ENCODE data around the gene C4orf46.
"Not testable (repeated sequence)": the region's sequence is repeated elsewhere in the genome, so short reads cannot be mapped to it uniquely, and the experiment has no call there.

The C4orf46 gene

DNA sequence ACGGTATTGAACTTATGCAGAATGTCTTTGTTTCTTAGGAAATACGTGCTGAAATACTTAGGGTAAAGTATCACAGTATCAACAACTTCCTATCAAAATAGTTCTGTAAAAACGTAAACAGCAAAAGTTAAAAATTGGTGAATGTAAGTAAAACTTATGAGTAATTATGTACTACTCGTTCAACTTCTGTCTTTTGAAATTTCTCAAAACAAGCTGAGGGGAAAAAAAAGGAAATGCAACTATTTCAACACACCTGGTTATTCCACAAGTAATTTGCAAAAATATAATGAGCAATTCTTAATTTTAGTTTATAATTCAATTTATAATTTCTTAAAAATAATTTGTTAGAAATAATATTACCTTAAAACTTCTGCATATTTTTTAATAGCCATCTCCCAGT, 43.2 kb upstream of the C4orf46 start (continued):
- TF ChIP-seq ZNF121 (tag by site-specific recombination; IDR thresholded peaks at IDR 0.05) = no peak
- no peak for TF ChIP-seq ZNF391 (tag by site-specific recombination; IDR thresholded peaks at IDR 0.05; ENCODE audit: borderline replicate concordance, low read depth)
- TF ChIP-seq, protein P1, sequence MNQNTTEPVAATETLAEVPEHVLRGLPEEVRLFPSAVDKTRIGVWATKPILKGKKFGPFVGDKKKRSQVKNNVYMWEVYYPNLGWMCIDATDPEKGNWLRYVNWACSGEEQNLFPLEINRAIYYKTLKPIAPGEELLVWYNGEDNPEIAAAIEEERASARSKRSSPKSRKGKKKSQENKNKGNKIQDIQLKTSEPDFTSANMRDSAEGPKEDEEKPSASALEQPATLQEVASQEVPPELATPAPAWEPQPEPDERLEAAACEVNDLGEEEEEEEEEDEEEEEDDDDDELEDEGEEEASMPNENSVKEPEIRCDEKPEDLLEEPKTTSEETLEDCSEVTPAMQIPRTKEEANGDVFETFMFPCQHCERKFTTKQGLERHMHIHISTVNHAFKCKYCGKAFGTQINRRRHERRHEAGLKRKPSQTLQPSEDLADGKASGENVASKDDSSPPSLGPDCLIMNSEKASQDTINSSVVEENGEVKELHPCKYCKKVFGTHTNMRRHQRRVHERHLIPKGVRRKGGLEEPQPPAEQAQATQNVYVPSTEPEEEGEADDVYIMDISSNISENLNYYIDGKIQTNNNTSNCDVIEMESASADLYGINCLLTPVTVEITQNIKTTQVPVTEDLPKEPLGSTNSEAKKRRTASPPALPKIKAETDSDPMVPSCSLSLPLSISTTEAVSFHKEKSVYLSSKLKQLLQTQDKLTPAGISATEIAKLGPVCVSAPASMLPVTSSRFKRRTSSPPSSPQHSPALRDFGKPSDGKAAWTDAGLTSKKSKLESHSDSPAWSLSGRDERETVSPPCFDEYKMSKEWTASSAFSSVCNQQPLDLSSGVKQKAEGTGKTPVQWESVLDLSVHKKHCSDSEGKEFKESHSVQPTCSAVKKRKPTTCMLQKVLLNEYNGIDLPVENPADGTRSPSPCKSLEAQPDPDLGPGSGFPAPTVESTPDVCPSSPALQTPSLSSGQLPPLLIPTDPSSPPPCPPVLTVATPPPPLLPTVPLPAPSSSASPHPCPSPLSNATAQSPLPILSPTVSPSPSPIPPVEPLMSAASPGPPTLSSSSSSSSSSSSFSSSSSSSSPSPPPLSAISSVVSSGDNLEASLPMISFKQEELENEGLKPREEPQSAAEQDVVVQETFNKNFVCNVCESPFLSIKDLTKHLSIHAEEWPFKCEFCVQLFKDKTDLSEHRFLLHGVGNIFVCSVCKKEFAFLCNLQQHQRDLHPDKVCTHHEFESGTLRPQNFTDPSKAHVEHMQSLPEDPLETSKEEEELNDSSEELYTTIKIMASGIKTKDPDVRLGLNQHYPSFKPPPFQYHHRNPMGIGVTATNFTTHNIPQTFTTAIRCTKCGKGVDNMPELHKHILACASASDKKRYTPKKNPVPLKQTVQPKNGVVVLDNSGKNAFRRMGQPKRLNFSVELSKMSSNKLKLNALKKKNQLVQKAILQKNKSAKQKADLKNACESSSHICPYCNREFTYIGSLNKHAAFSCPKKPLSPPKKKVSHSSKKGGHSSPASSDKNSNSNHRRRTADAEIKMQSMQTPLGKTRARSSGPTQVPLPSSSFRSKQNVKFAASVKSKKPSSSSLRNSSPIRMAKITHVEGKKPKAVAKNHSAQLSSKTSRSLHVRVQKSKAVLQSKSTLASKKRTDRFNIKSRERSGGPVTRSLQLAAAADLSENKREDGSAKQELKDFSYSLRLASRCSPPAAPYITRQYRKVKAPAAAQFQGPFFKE (tag by site-specific recombination; IDR thresholded peaks at IDR 0.05; ENCODE audit: borderline replicate concordance) = no peak
- no peak for TF ChIP-seq ZNF292 (tag by site-specific recombination; IDR thresholded peaks at IDR 0.05; ENCODE audit: borderline replicate concordance, low read depth)
- no peak for TF ChIP-seq ZNF202 (tag by site-specific recombination; IDR thresholded peaks at IDR 0.05; ENCODE audit: borderline replicate concordance)
- TF ChIP-seq, protein P2, sequence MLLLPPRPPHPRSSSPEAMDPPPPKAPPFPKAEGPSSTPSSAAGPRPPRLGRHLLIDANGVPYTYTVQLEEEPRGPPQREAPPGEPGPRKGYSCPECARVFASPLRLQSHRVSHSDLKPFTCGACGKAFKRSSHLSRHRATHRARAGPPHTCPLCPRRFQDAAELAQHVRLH (tag by site-specific recombination; IDR thresholded peaks at IDR 0.05) = no peak

DNA sequence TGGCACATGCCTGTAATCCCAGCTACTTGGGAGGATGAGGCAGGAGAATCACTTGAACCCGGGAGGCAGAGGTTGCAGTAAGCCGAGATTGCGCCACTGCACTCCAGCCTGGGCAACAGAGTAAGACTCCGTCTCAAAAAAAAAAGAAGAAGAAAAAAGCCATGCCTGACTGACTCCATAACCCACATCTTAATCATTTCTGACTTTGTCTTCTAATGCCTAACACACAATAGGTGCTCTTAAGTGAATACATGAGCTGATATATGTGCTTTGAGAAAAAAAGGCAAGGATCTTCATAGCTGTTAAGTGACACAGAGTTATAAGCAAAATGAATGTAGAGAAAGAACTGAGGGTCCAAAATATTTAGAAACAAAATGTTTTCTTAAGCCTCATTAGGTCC, 40.9 kb upstream of the C4orf46 start:
- H3K4me1 ChIP-seq (ENCODE audit: control insufficient read depth, insufficient read depth, low read length); H3K27ac ChIP-seq (ENCODE audit: extremely low read depth, low read depth, low read length); CTCF ChIA-PET; POLR2A ChIA-PET; H3K4me3 ChIP-seq (ENCODE audit: low read depth, low read length); H3K9me3 ChIP-seq (ENCODE audit: control insufficient read depth, insufficient read depth, low read depth, low read length): not testable (repeated sequence)
- peaks cover 37 to 91% of the 10 kb centered on the region in 2 experiments for H3K36me3 ChIP-seq (ENCODE audit: control insufficient read depth in 2 of 2, insufficient read depth in 1 of 2, low read length in 2 of 2)

DNA sequence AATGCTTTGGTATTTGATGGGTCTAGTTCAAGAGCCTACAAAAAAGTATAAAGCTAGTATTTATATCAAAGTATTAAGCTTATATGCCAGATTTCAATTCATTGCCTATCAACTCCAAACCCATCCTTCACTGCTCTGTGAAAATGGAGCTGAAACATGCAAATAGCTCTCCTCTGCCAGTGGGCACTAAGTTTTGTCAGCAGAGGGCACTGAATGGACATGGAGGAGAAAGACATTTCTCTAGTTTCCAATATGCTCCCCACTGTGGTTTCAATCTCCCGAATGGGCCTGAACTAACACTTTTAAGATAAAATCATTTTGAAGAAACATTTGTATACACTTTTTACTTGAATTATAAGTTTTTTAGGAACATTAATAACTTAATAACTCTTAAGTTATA, 39.1 kb upstream of the C4orf46 start:
- TF ChIP-seq ZNF341 (tag by site-specific recombination; IDR thresholded peaks at IDR 0.05; ENCODE audit: low read depth) (no peak), ZXDB (tag by site-specific recombination; IDR thresholded peaks at IDR 0.05) (no peak), ZNF654 (tag by site-specific recombination; IDR thresholded peaks at IDR 0.05; ENCODE audit: low read depth) (peak; percentile 31), ZNF560 (tag by site-specific recombination; IDR thresholded peaks at IDR 0.05; ENCODE audit: borderline replicate concordance) (no peak)
- POLR2A ChIA-PET = interaction anchor here (0.5 kb wide), 1 partner anchor 13 kb away, joined by 4 read pairs; no protein-coding TSS in a partner anchor
- CTCF ChIA-PET = interaction anchor here (0.5 to 1.1 kb wide), 2 partner anchors 42 to 490 kb away, joined by 3 to 4 read pairs; no protein-coding TSS in a partner anchor
- no peaks in the 10 kb centered on the region for H3K4me1 ChIP-seq (ENCODE audit: control insufficient read depth, insufficient read depth, low read length)
- no peak overlapping the region for H3K27ac ChIP-seq (ENCODE audit: extremely low read depth, low read depth, low read length)
- no peaks in the 10 kb centered on the region for H3K9me3 ChIP-seq (ENCODE audit: control insufficient read depth, insufficient read depth, low read depth, low read length)
- no peak overlapping the region for H3K4me3 ChIP-seq (ENCODE audit: low read depth, low read length)
- H3K36me3 ChIP-seq (ENCODE audit: control insufficient read depth in 2 of 2, insufficient read depth in 1 of 2, low read length in 2 of 2) = peaks cover 28 to 93% of the 10 kb centered on the region in 2 experiments

DNA sequence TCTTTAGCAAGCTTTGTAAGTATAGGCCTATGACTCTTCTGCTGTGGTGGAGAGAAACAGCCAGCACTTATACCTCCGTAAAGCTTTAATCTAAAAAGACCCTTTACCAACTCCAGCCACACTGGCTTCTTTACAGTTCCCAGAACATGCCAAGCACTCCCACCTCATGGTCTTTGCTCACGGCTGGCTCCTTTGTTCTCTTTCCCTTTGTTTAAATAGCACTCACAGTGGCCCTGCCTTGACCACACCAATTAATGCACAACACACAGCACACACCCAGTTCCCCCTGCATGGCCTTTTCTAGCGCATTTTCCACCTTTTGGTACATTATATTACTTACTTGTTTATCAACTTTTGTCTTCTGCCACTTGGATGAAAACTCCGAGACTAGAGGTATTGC, 32.6 kb upstream of the C4orf46 start:
- ChIA-PET CTCF (no interaction called here), POLR2A (no interaction called here)
- no peak for TF ChIP-seq ZNF629 (tag by site-specific recombination; IDR thresholded peaks at IDR 0.05)
- TF ChIP-seq ZSCAN30 (tag by site-specific recombination; IDR thresholded peaks at IDR 0.05) = no peak
- TF ChIP-seq ZNF2 (tag by site-specific recombination; IDR thresholded peaks at IDR 0.05) = no peak
- no peak for TF ChIP-seq ZNF561 (tag by site-specific recombination; IDR thresholded peaks at IDR 0.05; ENCODE audit: borderline replicate concordance)
- no peak for TF ChIP-seq SCRT2 (tag by site-specific recombination; IDR thresholded peaks at IDR 0.05)
- no peak for TF ChIP-seq ZNF221 (tag by site-specific recombination; IDR thresholded peaks at IDR 0.05; ENCODE audit: borderline replicate concordance)
- TF ChIP-seq ZNF701 (tag by site-specific recombination; IDR thresholded peaks at IDR 0.05) = no peak
- TF ChIP-seq ZBTB8A (tag by site-specific recombination; IDR thresholded peaks at IDR 0.05) = no peak
- Histone ChIP-seq H3K4me1 (ENCODE audit: control insufficient read depth, insufficient read depth, low read length) (no peaks in the 10 kb centered on the region), H3K27ac (ENCODE audit: extremely low read depth, low read depth, low read length) (no peak overlapping the region), H3K36me3 (ENCODE audit: control insufficient read depth in 2 of 2, insufficient read depth in 1 of 2, low read length in 2 of 2) (peaks cover 0 to 49% of the 10 kb centered on the region in 2 experiments; a peak in 1 of 3 replicates), H3K9me3 (ENCODE audit: control insufficient read depth, insufficient read depth, low read depth, low read length) (no peaks in the 10 kb centered on the region), H3K4me3 (ENCODE audit: low read depth, low read length) (no peak overlapping the region)

Measured in HEK293 (cell line).